NCI-H1048 (cell line): ENCODE data around the gene C6orf15.
"Not testable (repeated sequence)": the region's sequence is repeated elsewhere in the genome, so short reads cannot be mapped to it uniquely, and the experiment has no call there.

ENCODE experiments used
- DNase-seq: peaks from one replicate; lab custom pipeline; 2025; lab: John Stamatoyannopoulos, UW

Gene C6orf15

GRCh38 chr6:31067891-31068668 lies 44.3 kb downstream of the C6orf15 start:
- not testable (repeated sequence) for DNase-seq

- DNase-seq: not testable (repeated sequence)
These were observed 45.3 kb downstream of the C6orf15 start for GRCh38 chr6:31067028-31067427.

- no peak for DNase-seq
These were observed 46.8 kb downstream of the C6orf15 start for GRCh38 chr6:31065556-31065955.

GRCh38 chr6:31063906-31064435 lies 48.4 kb downstream of the C6orf15 start:
- DNase-seq: no peak
